ENCODE results near the gene MED28.

- peak; percentile 80 for TF ChIP-seq CTCF (IDR thresholded peaks at IDR 0.05; ENCODE audit: low read length)
- TF ChIP-seq EZH2 (optimal IDR thresholded peaks at IDR 0.05; ENCODE audit: low read depth, low read length): no peak
Observed at GRCh38 chr4:17636696-17637622, 22.5 kb downstream of the MED28 start.

All from MM.1S (cell line).